Gastroesophageal sphincter (tissue), 3 donors: ENCODE measurements around the gene MBOAT1.

Experiments
- EP300 ChIP-seq: sonication (generic); formaldehyde crosslinking; IDR thresholded peaks from one replicate; pipeline ENCODE4 v1.6.1; 2017; ENCODE audit warnings: antibody characterized with exemption, mild to moderate bottlenecking
- POLR2A ChIP-seq, 2 donors: fragments of 450-650 bp; IDR thresholded peaks; one replicate each; pipeline ENCODE4 v1.6.1; 2017; ENCODE audit warnings: antibody characterized with exemption in 2 of 2, mild to moderate bottlenecking in 2 of 2, moderate library complexity in 1 of 2
- TF ChIP-seq, protein P1 (sequence below), 4 experiments: fragments of 200-600 bp in 2 of 4; fragments of 450-650 bp in 2 of 4; sonication (generic) in 1 of 4; IDR thresholded peaks; one replicate each; pipeline ENCODE4 v1.5.1; 2017 to 2019; ENCODE audit warnings: antibody characterized with exemption in 4 of 4, mild to moderate bottlenecking in 2 of 4, moderate library complexity in 2 of 4

DNA sequence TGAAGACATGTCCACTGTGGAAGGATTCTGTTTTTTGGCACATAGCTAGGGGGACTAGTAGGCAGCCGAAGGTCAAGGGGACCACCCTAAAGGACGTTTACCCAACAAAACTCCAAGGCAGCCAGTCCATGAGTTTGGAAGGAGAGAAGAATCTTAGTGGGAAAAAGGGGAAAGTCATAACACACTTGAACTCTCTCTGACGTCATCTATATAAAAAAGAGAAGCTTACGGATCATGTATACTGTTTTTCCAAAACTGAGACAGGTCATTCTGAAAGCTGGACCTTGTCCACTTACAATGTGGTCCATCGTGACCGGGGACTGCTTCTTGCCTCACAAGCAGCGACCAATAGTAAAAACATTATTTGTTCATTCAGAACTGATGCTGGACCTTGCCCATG is 95.5 kb downstream of the MBOAT1 start:
- TF ChIP-seq, protein P1, sequence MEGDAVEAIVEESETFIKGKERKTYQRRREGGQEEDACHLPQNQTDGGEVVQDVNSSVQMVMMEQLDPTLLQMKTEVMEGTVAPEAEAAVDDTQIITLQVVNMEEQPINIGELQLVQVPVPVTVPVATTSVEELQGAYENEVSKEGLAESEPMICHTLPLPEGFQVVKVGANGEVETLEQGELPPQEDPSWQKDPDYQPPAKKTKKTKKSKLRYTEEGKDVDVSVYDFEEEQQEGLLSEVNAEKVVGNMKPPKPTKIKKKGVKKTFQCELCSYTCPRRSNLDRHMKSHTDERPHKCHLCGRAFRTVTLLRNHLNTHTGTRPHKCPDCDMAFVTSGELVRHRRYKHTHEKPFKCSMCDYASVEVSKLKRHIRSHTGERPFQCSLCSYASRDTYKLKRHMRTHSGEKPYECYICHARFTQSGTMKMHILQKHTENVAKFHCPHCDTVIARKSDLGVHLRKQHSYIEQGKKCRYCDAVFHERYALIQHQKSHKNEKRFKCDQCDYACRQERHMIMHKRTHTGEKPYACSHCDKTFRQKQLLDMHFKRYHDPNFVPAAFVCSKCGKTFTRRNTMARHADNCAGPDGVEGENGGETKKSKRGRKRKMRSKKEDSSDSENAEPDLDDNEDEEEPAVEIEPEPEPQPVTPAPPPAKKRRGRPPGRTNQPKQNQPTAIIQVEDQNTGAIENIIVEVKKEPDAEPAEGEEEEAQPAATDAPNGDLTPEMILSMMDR (IDR thresholded peaks at IDR 0.05), result no peak
- no peak for TF ChIP-seq EP300
- TF ChIP-seq POLR2A (IDR thresholded peaks at IDR 0.05), result no peak
